Neuron (in vitro differentiated cells): ENCODE data around the gene ALOX15B.

ENCODE experiments used
- H2AFZ ChIP-seq: one replicate; pipeline ENCODE4 v1.6.1; 2013; ENCODE audit warnings: low read depth, mild to moderate bottlenecking, inconsistent platforms, low read length, moderate library complexity
- H3K27me3 ChIP-seq: one replicate; pipeline ENCODE4 v1.6.1; 2013; ENCODE audit warnings: low read length; ENCODE audit not compliant: insufficient read depth
- H3K36me3 ChIP-seq: one replicate; pipeline ENCODE4 v1.6.1; 2013; ENCODE audit warnings: low read length; ENCODE audit not compliant: insufficient read depth
- H3K4me1 ChIP-seq: one replicate; pipeline ENCODE4 v1.6.1; 2013; ENCODE audit warnings: low read length; ENCODE audit not compliant: insufficient read depth
- H3K4me3 ChIP-seq: 2 replicates; pipeline ENCODE4 v1.5.1; 2013; ENCODE audit warnings: mild to moderate bottlenecking, low read length, moderate library complexity
- H3K9me3 ChIP-seq: one replicate; pipeline ENCODE4 v1.6.1; 2013; ENCODE audit warnings: low read length

Gene ALOX15B

GRCh38 chr17:8095361-8095760 lies 56.5 kb downstream of the ALOX15B start:
- Histone ChIP-seq H3K36me3 (no peaks in the 10 kb centered on the region), H3K4me3 (no peak overlapping the region), H3K9me3 (no peaks in the 10 kb centered on the region)

DNA sequence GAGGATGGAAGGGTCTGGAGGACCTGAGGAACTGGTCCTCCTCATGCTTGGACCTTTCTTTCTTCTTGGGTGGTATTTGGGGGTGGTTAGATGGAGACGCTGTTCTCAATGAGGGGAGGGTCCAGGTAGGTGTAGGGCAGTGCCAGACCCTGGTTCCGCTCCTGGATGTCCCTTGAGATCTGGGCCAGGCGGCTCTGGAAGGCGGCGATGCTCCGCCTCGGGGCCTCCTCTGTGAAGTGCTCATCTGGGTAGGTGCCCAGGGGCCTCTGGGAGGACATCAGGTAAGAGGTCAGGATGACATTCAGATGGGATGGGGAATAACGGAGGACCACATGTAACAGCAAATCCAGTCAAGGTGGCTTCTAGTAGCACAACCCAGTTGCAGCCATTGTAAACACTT lies 57.7 kb downstream of the ALOX15B start:
- no peak overlapping the region for H2AFZ ChIP-seq
- peaks cover 4% of the 10 kb centered on the region for H3K4me1 ChIP-seq
- no peak overlapping the region for H3K4me3 ChIP-seq
- peaks cover 4% of the 10 kb centered on the region for H3K27me3 ChIP-seq
- no peaks in the 10 kb centered on the region for H3K36me3 ChIP-seq
- H3K9me3 ChIP-seq: no peaks in the 10 kb centered on the region

More at GRCh38 chr17:8095361-8095760, 56.5 kb downstream of the ALOX15B start:
- H3K4me1 ChIP-seq: peaks cover 4% of the 10 kb centered on the region
- H2AFZ ChIP-seq: no peak overlapping the region
- peaks cover 7% of the 10 kb centered on the region for H3K27me3 ChIP-seq
